Activated CD4-positive, alpha-beta memory T cell treated with anti-CD3 and anti-CD28 coated beads for 36 hours (primary cell): ENCODE results near the gene CCDC196. TPM values are rescaled to one million over a fixed set of nuclear protein-coding genes. Genes with fewer than 3 reads are reported as not detected.

Experiments used
- CTCF ChIA-PET: fragments of 350-600 bp; sonication (Branson Sonifier 250); formaldehyde crosslinking; loops from one replicate; lab custom pipeline; 2021; ENCODE audit warnings: antibody characterized with exemption, inconsistent platforms; lab: Charles Lee
- POLR2A ChIA-PET: fragments of 350-600 bp; sonication (Branson Sonifier 250); formaldehyde crosslinking; loops from one replicate; lab custom pipeline; 2021; ENCODE audit warnings: antibody characterized with exemption; lab: Charles Lee
- DNase-seq: peaks from one replicate; pipeline ENCODE4 v3.0.0-alpha.2; 2020
- H3K27ac Mint-ChIP-seq: one replicate; pipeline ENCODE4 v1.8.0; 2021; ENCODE audit warnings: mixed read lengths
- H3K27me3 Mint-ChIP-seq: one replicate; pipeline ENCODE4 v1.8.0; 2021; ENCODE audit warnings: mixed read lengths
- H3K36me3 Mint-ChIP-seq: one replicate; pipeline ENCODE4 v1.8.0; 2021; ENCODE audit warnings: mixed read lengths
- H3K4me1 Mint-ChIP-seq: one replicate; pipeline ENCODE4 v1.8.0; 2021; ENCODE audit warnings: low read depth, mixed read lengths
- H3K4me3 Mint-ChIP-seq: one replicate; pipeline ENCODE4 v1.8.0; 2021; ENCODE audit warnings: mild to moderate bottlenecking, mixed read lengths
- H3K9me3 Mint-ChIP-seq: one replicate; pipeline ENCODE4 v1.8.0; 2021; ENCODE audit warnings: mixed read lengths
- intact Hi-C: fragments of 100-400 bp; cut with micrococcal nuclease; formaldehyde crosslinking; loops from one replicate; pipeline ENCODE4 v1.15.1; 2023
- total RNA-seq, 2 experiments: library from RNA; stranded (reverse); gene quantifications; one replicate each; pipeline ENCODE4 v1.2.3, GENCODE V29; 2021

Gene CCDC196
- total RNA-seq, 2 experiments from 2014 or later: not detected

DNA sequence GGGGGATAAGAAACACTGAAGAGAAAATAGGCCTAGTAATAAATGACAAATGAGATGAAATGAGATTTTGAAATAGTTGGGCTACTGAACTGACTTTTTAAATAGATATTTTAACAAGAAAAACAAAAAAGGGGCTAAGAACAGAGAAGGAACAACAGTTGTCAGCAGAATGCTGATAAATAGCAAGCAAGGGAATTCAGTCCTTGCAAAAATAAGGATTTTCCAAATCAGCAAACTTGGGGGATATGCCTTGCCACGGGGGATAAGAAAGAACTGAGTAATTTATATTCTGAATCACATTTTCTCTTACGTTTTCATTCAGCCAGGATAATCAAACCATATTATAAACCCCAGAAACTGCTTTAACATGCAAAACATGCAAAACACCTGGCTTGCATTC is 12.9 kb upstream of the CCDC196 start:
- DNase-seq: no peak
- Mint-ChIP-seq H3K27ac (no peak overlapping the region), H3K9me3 (peaks cover 31% of the 10 kb centered on the region), H3K36me3 (peaks cover 2% of the 10 kb centered on the region), H3K4me3 (no peak overlapping the region), H3K4me1 (no peaks in the 10 kb centered on the region), H3K27me3 (no peaks in the 10 kb centered on the region)
- intact Hi-C loops: no loop called here
- ChIA-PET POLR2A (no interaction called here), CTCF (no interaction called here)

DNA sequence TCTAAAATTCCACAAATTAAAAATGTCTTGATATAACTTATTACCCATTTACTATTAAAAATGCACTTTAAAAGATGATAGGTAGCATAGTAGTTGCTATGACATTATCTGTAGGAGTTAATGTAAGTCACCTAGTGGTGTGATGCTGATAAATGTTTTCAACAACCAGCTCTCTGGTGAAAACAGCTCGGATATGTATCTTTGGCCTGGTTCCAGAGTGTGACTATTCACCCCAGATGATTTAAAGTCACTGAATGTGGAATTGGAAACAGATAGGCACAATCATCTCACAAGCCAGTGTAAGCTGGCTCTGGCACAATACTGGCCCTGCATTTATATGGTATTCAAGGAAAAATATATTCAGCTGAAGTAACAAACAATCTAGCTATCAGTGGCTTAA is 9.2 kb upstream of the CCDC196 start:
- intact Hi-C loops: no loop called here
- Mint-ChIP-seq H3K4me3 (no peak overlapping the region), H3K4me1 (no peaks in the 10 kb centered on the region), H3K36me3 (peaks cover 2% of the 10 kb centered on the region), H3K9me3 (peaks cover 4% of the 10 kb centered on the region), H3K27ac (no peak overlapping the region), H3K27me3 (no peaks in the 10 kb centered on the region)
- DNase-seq: no peak
- ChIA-PET CTCF (interaction anchor here (0.7 kb wide), 1 partner anchor 18 kb away, joined by 3 read pairs; no protein-coding TSS in a partner anchor), POLR2A (no interaction called here)

DNA sequence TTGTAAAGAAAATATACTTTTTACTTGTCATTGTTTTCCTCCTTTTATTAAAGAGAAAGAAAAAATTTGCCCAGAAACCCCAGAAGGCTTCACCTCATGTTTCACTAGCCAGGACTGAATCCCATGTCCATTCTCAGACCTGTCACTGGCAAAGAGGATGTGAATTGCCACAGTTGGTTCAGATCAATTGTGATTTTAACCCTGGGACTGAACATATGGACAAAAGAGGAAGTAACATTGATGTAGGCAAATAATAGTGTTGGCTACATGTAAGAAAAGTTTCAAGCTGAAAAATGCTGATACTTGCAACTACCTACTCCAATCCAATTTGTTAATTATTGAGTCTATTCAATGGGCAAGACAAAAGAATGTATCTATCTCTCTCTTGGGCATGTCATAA is 8.6 kb upstream of the CCDC196 start:
- DNase-seq: no peak
- Mint-ChIP-seq H3K27ac (no peak overlapping the region), H3K36me3 (no peaks in the 10 kb centered on the region), H3K27me3 (no peaks in the 10 kb centered on the region), H3K4me3 (no peak overlapping the region), H3K9me3 (no peaks in the 10 kb centered on the region), H3K4me1 (no peaks in the 10 kb centered on the region)
- intact Hi-C loops: no loop called here
- ChIA-PET CTCF (no interaction called here), POLR2A (no interaction called here)

DNA sequence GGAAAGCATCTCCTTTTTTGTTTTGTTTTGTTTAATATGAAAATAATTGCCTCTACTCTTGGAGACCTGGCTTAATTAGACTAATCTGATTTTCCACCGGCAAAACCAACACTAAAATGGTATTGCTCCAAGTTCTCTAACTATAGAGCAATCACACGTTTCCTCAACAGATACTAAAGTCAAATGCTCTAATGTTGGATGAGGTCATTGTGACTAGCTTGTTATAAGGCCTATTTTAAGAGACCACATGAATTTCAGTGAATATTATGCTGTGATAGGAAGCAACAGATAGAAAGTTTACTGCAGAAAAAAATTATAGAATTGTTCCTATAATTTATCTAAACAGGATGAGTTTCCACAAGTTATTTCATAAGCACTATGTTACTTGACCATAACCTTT is 3.3 kb upstream of the CCDC196 start:
- Mint-ChIP-seq H3K4me1 (no peaks in the 10 kb centered on the region), H3K27ac (no peak overlapping the region), H3K4me3 (no peak overlapping the region), H3K27me3 (no peaks in the 10 kb centered on the region), H3K9me3 (no peaks in the 10 kb centered on the region), H3K36me3 (no peaks in the 10 kb centered on the region)
- ChIA-PET POLR2A (no interaction called here), CTCF (interaction anchor here (0.6 to 1.4 kb wide), 2 partner anchors 12 to 310 kb away, joined by 4 read pairs; no protein-coding TSS in a partner anchor)
- DNase-seq: no peak
- intact Hi-C loops: no loop called here

DNA sequence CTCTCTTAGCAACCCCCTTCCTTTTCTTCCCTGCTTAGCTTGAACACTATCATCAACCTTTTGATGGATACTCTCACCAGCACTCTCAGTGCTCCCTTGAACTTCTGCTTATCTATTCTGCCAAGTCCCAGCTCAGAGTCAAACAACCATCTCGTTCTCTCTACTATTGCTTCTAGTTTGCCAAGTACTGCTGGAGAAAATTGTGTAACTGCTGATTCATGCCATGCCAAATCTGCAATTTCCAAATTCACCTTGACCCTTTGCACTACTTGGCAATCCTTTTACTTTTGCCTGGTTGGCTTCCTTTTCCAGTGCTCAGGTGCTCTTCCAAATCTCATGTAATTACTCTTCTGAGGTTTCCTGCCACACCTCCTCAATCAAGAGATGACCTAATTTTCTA is 2.8 kb upstream of the CCDC196 start:
- H3K9me3 Mint-ChIP-seq: no peaks in the 10 kb centered on the region
- H3K4me1 Mint-ChIP-seq: no peaks in the 10 kb centered on the region
- H3K27me3 Mint-ChIP-seq: no peaks in the 10 kb centered on the region
- no peak for DNase-seq
- POLR2A ChIA-PET: no interaction called here
- intact Hi-C loops: no loop called here
- CTCF ChIA-PET: interaction anchor here (1.4 kb wide), 1 partner anchor 12 kb away, joined by 4 read pairs; no protein-coding TSS in a partner anchor
- H3K27ac Mint-ChIP-seq: no peak overlapping the region
- no peak overlapping the region for H3K4me3 Mint-ChIP-seq
- no peaks in the 10 kb centered on the region for H3K36me3 Mint-ChIP-seq

DNA sequence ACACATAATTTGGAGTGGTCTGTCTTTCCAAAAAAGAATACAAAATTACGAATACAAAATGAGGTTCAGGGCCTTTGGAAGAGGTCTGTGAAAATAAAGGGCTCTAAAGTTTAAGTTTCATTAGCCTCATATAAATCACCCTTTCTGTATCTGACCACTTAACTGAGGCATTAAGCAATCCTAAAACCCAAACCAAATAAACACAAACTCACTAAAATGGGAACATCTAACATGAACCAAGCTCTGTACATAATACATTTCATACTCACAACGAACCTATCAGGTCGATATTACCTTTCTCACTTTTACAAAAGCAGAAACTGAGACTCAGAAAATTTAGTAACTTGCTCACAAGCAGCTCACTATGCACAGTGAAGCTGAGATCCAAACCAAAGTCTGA is 1.1 kb upstream of the CCDC196 start:
- no peak for DNase-seq
- ChIA-PET POLR2A (no interaction called here), CTCF (interaction anchor here (0.6 kb wide), 1 partner anchor 23 kb away, joined by 3 read pairs; the partner anchor contains the start of gene GPHN)
- intact Hi-C loops: no loop called here
- H3K4me3 Mint-ChIP-seq: no peak overlapping the region
- H3K4me1 Mint-ChIP-seq: no peaks in the 10 kb centered on the region
- H3K36me3 Mint-ChIP-seq: no peaks in the 10 kb centered on the region
- H3K27ac Mint-ChIP-seq: no peak overlapping the region
- no peaks in the 10 kb centered on the region for H3K9me3 Mint-ChIP-seq
- no peaks in the 10 kb centered on the region for H3K27me3 Mint-ChIP-seq

- no peaks in the 10 kb centered on the region for H3K36me3 Mint-ChIP-seq
- no peak for DNase-seq
- intact Hi-C loops: no loop called here
- H3K4me3 Mint-ChIP-seq: no peak overlapping the region
- ChIA-PET POLR2A (no interaction called here), CTCF (interaction anchor here (1.4 kb wide), 1 partner anchor 8 kb away, joined by 4 read pairs; no protein-coding TSS in a partner anchor)
- no peak overlapping the region for H3K27ac Mint-ChIP-seq
- H3K4me1 Mint-ChIP-seq: no peaks in the 10 kb centered on the region
- no peaks in the 10 kb centered on the region for H3K27me3 Mint-ChIP-seq
- no peaks in the 10 kb centered on the region for H3K9me3 Mint-ChIP-seq
Measured at GRCh38 chr14:66487164-66487563, 993 bp downstream of the CCDC196 start.

DNA sequence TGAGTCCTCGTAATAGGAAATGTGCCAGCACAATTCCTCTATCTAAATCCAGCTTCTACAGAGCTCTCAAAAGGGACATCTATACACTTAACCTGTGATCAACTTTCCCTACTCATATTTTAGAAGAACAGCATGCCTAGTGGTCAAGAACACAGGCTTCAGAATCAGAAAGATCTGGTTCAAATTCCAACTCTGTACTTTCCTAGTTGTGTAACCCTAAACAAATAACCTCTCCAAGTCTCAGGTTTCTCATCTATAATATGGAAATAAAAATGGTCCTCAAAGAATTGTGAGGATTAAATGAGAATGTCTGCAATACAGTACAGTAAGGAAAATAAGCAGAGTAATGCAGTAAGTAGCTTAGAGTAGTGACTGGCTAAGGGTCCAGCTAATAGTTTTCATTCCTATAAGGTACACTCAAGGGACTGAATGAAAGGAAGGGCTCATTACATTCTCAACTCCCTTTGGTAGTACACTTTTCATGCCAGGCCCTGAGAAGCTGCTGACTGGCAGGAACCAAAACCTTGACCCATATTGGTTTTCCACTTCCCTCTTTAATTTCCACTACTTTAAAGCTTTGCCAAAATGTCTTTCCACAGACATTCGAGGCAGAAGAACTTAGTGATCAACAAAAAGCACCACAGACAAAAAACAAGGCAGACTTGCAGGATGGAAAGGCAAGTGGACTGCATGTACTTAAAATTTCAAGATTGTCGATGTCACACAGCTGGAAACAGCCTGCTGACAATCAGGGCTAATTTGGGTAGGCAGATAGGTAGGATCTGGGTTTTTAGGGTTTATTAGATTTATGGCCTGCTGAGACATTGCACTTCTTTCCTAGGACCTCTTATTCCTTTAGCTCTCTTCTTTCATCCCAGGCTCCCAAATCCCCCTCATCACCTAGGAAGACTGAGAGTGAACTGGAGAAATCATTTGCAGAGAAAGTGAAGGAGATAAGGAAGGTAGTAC is 4.3 kb downstream of the CCDC196 start:
- H3K27ac Mint-ChIP-seq: no peak overlapping the region
- ChIA-PET POLR2A (no interaction called here), CTCF (interaction anchor here (0.5 to 1.2 kb wide), 4 partner anchors 13 to 1123 kb away, joined by 3 to 4 read pairs (median 3); partner anchors contain the start of gene GPHN)
- no peaks in the 10 kb centered on the region for H3K36me3 Mint-ChIP-seq
- no peak overlapping the region for H3K4me3 Mint-ChIP-seq
- no peaks in the 10 kb centered on the region for H3K27me3 Mint-ChIP-seq
- peaks cover under 1% of the 10 kb centered on the region for H3K4me1 Mint-ChIP-seq
- intact Hi-C loops: loop anchor here (10.0 kb wide), 1 partner anchor 264 kb away; no protein-coding TSS in a partner anchor
- no peaks in the 10 kb centered on the region for H3K9me3 Mint-ChIP-seq
- no peak for DNase-seq

- Mint-ChIP-seq H3K27me3 (peaks cover 1% of the 10 kb centered on the region), H3K36me3 (no peaks in the 10 kb centered on the region), H3K4me1 (peaks cover 12% of the 10 kb centered on the region), H3K9me3 (no peaks in the 10 kb centered on the region), H3K4me3 (no peak overlapping the region), H3K27ac (no peak overlapping the region)
- CTCF ChIA-PET: interaction anchor here (0.7 kb wide), 1 partner anchor 134 kb away, joined by 3 read pairs; no protein-coding TSS in a partner anchor
- intact Hi-C loops: loop anchor here (10.0 kb wide), 1 partner anchor 261 kb away; no protein-coding TSS in a partner anchor
- POLR2A ChIA-PET: no interaction called here
- no peak for DNase-seq
Measured at GRCh38 chr14:66493750-66494149, 7.6 kb downstream of the CCDC196 start.

GRCh38 chr14:66495218-66496098 is 9.3 kb downstream of the CCDC196 start:
- CTCF ChIA-PET: interaction anchor here (0.6 to 1.5 kb wide), 11 partner anchors 9 to 792 kb away, joined by 3 to 5 read pairs (median 3); partner anchors contain the start of genes CCDC196 and GPHN
- H3K4me3 Mint-ChIP-seq: no peak overlapping the region
- intact Hi-C loops: loop anchor here (5.0 to 10.0 kb wide), 3 partner anchors 259 to 792 kb away; no protein-coding TSS in a partner anchor
- POLR2A ChIA-PET: no interaction called here
- H3K27me3 Mint-ChIP-seq: peaks cover 1% of the 10 kb centered on the region
- peak; percentile 41 for DNase-seq
- H3K27ac Mint-ChIP-seq: no peak overlapping the region
- no peaks in the 10 kb centered on the region for H3K36me3 Mint-ChIP-seq
- no peaks in the 10 kb centered on the region for H3K9me3 Mint-ChIP-seq
- H3K4me1 Mint-ChIP-seq: peaks cover 12% of the 10 kb centered on the region

DNA sequence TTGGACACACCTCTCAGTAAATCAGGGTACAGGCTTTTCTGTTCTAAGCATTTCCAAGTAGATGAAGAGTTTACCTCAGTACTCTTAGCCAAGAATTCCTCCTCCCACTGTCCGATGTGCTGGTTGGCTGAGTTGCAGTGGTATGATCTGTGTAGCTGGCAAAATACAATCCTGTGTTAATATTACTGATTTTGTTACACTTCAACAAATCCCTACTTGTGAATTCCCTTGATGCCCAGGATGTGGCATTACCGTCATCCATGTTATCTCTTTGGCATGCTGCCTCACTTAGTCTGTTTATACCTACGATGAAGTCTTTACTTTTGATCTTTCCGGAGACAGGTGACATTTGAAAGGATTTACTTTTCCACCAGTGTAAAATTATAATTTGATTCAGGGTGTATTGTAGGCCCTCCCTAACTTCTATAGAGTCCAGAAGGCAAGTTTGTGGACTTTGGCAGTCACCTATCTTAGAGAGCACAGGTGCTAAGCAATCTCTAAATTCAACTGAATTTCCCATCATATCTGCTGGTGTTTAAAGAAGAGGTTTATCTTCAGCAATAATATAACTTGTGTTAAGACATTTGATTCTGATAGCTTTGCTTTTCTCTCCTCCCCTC is 10.1 kb downstream of the CCDC196 start:
- POLR2A ChIA-PET: interaction anchor here (1.1 kb wide), 1 partner anchor 11 kb away, joined by 4 read pairs; the partner anchor contains the start of gene GPHN
- peaks cover 1% of the 10 kb centered on the region for H3K27me3 Mint-ChIP-seq
- no peaks in the 10 kb centered on the region for H3K9me3 Mint-ChIP-seq
- DNase-seq: no peak
- CTCF ChIA-PET: interaction anchor here (0.7 to 1.9 kb wide), 9 partner anchors 10 to 740 kb away, joined by 3 to 8 read pairs (median 4); partner anchors contain the start of genes CCDC196 and GPHN
- intact Hi-C loops: loop anchor here (5.0 to 10.0 kb wide), 3 partner anchors 259 to 791 kb away; no protein-coding TSS in a partner anchor
- H3K27ac Mint-ChIP-seq: no peak overlapping the region
- H3K4me3 Mint-ChIP-seq: no peak overlapping the region
- H3K36me3 Mint-ChIP-seq: no peaks in the 10 kb centered on the region
- H3K4me1 Mint-ChIP-seq: peaks cover 12% of the 10 kb centered on the region
